GM12865 (cell line): Measurements from ENCODE around the gene SLC4A5.

Experiments used
- DNase-seq: peaks from one replicate; pipeline ENCODE4 v3.0.0; 2010; ENCODE audit warnings: low read depth
- H3K4me3 ChIP-seq: 2 replicates; pipeline ENCODE4 v1.5.1; 2011; ENCODE audit warnings: mild to moderate bottlenecking, low read depth, low read length, control low read depth
- CTCF ChIP-seq: IDR thresholded peaks from 2 replicates; pipeline ENCODE4 v1.5.1; 2011; ENCODE audit warnings: low read length, control low read depth, low read depth, inconsistent platforms; ENCODE audit not compliant: insufficient read depth; ENCODE audit errors: missing control alignments

Gene SLC4A5

DNA sequence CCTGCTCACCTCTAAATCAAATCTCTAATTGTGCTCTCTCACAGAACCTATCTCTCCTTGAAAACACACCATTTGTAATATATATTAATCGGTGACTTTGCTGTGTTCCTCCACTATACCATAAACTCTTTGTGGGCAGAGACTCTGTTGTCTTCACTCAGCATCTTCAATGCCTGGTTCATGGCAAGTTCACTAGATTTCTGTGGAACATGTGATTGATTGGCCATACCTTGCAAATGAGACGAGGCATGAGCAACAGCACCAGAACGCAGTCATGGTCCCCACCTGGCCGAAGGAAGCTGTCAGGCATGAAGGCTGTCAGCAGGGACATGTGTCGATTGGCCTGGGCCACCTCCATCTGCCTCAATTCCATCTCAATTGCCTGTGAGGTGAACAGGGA lies 25.3 kb upstream of the SLC4A5 start:
- TF ChIP-seq CTCF = no peak
- DNase-seq = no peak

DNA sequence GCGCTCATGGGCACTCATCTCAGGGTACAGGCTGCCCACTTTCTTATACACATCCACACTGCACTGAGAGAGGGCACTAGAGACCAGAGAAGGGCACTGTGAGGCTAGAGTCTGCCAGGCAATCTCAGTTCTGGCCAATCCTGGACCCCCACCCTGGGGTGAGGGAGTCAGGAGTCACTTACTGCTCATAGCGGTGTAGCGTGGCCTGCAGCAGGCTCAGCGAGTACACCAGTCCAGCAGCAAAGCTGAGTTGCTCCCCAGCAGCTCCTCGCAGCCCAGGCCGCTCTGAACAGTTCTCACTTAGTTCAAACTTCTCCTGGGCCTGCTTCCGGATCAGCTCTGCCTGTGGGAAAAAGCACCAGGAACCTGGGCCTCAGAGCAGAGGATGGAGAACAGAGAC lies 24.6 kb upstream of the SLC4A5 start:
- TF ChIP-seq CTCF = no peak
- no peak for DNase-seq
- H3K4me3 ChIP-seq = no peak overlapping the region

More for the DNA sequence above, 25.3 kb upstream of the SLC4A5 start:
- H3K4me3 ChIP-seq = no peak overlapping the region

DNA sequence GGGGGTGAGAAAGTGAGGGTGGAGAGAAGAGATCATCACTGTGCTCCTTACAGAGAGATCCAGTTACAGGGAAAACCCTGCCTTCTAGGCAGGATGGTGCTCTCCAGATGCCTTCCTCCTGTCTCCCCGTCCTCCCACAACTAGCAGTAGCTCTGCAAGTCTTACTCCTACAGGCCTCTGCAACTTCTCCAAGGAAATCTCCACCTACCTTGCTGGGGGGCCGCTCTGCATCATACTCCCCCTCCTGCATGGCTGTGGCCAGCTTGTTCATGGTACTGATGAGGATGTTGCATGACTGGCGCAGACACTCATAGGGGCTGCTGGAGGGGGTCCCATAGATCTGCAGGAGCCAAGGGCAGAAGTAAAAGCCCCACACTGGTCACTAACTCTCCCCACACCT lies 22.8 kb upstream of the SLC4A5 start:
- no peak overlapping the region for H3K4me3 ChIP-seq
- no peak for DNase-seq
- TF ChIP-seq CTCF = no peak

GRCh38 chr2:74364533-74365505 lies 21.6 kb upstream of the SLC4A5 start:
- H3K4me3 ChIP-seq = no peak overlapping the region
- DNase-seq = no peak
- no peak for TF ChIP-seq CTCF

GRCh38 chr2:74361327-74361726 lies 18.1 kb upstream of the SLC4A5 start:
- no peak for DNase-seq
- TF ChIP-seq CTCF = no peak

DNA sequence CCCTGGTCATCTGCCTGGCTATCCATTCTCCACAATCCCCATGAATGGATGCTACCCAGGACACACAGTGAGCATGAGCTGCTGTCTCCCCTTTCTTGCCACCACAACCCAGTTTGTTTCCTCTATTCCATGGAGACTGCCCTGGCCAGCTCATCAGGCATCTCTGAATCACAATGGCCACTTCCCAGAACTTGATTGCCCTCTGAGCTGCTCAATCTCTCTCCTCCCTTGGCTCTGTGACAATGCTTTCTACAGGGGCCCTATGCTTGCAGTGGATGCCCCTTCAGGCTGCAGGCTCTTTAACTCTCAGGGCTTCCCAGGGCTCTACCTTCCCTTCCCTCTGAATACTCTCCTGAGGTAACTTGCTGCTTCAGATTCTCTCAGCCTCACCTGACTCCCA lies 14.4 kb upstream of the SLC4A5 start:
- DNase-seq = no peak
- no peak overlapping the region for H3K4me3 ChIP-seq
- no peak for TF ChIP-seq CTCF

More at GRCh38 chr2:74361327-74361726, 18.1 kb upstream of the SLC4A5 start:
- no peak overlapping the region for H3K4me3 ChIP-seq
